ENCODE measurements around the gene HOXA3.

HOXA3 gene

GRCh38 chr7:27158436-27159265, 6.3 kb upstream of the HOXA3 start:
- Histone ChIP-seq H3K27me3 (replicated peaks; ENCODE audit: insufficient read depth, low read length) (peaks cover 91% of the 10 kb centered on the region), H3K4me3 (ENCODE audit: low read length) (no peak overlapping the region), H4K20me1 (ENCODE audit: insufficient read depth, low read length) (no peaks in the 10 kb centered on the region), H3F3A (ENCODE audit: insufficient read depth, low read length) (no peaks in the 10 kb centered on the region), H2AFZ (ENCODE audit: low read length) (no peak overlapping the region), H3K36me3 (replicated peaks; ENCODE audit: insufficient read depth, low read length) (no peaks in the 10 kb centered on the region), H3K4me1 (ENCODE audit: low read length) (peaks cover 4% of the 10 kb centered on the region; the same call in 1 of the 2 replicates), H3K4me2 (ENCODE audit: low read depth, low read length) (no peak overlapping the region), H3K9ac (ENCODE audit: low read length) (no peak overlapping the region), H3K27ac (ENCODE audit: low read length) (no peak overlapping the region), H3K9me2 (replicated peaks; ENCODE audit: insufficient read depth, low read length) (no peaks in the 10 kb centered on the region), H3K79me2 (ENCODE audit: low read length) (no peaks in the 10 kb centered on the region), H3K9me3 (replicated peaks; ENCODE audit: insufficient read depth, low read length) (no peaks in the 10 kb centered on the region)
- no peak for DNase-seq
- TF ChIP-seq EZH2phosphoT487 (IDR thresholded peaks at IDR 0.05; ENCODE audit: low read length) (no peak), CTCF (IDR thresholded peaks at IDR 0.05; ENCODE audit: low read length) (no peak), EZH2 (optimal IDR thresholded peaks at IDR 0.05; ENCODE audit: low read depth, low read length) (no peak)

- H3K4me1 ChIP-seq (ENCODE audit: low read length), result peaks cover 4% of the 10 kb centered on the region; the same call in 1 of the 2 replicates
- H3K27me3 ChIP-seq (replicated peaks; ENCODE audit: insufficient read depth, low read length), result peaks cover 91% of the 10 kb centered on the region
- H3K4me3 ChIP-seq (ENCODE audit: low read length), result no peak overlapping the region
These were observed 5.5 kb upstream of the HOXA3 start for GRCh38 chr7:27157702-27158431.

More at GRCh38 chr7:27157702-27158431, 5.5 kb upstream of the HOXA3 start:
- no peaks in the 10 kb centered on the region for H4K20me1 ChIP-seq (ENCODE audit: insufficient read depth, low read length)
- H3K9ac ChIP-seq (ENCODE audit: low read length), result no peak overlapping the region
- no peaks in the 10 kb centered on the region for H3K9me3 ChIP-seq (replicated peaks; ENCODE audit: insufficient read depth, low read length)
- no peak overlapping the region for H3K4me2 ChIP-seq (ENCODE audit: low read depth, low read length)
- no peak overlapping the region for H2AFZ ChIP-seq (ENCODE audit: low read length)
- no peaks in the 10 kb centered on the region for H3K79me2 ChIP-seq (ENCODE audit: low read length)
- no peak for DNase-seq
- TF ChIP-seq EZH2phosphoT487 (IDR thresholded peaks at IDR 0.05; ENCODE audit: low read length), result no peak
- TF ChIP-seq EZH2 (optimal IDR thresholded peaks at IDR 0.05; ENCODE audit: low read depth, low read length), result no peak
- TF ChIP-seq CTCF (IDR thresholded peaks at IDR 0.05; ENCODE audit: low read length), result no peak
- H3K27ac ChIP-seq (ENCODE audit: low read length), result no peak overlapping the region
- no peaks in the 10 kb centered on the region for H3K9me2 ChIP-seq (replicated peaks; ENCODE audit: insufficient read depth, low read length)
- no peaks in the 10 kb centered on the region for H3K36me3 ChIP-seq (replicated peaks; ENCODE audit: insufficient read depth, low read length)
- no peaks in the 10 kb centered on the region for H3F3A ChIP-seq (ENCODE audit: insufficient read depth, low read length)

Data from MM.1S (cell line).